ENCODE data around the gene PIK3R4.

PIK3R4 gene

GRCh38 chr3:130732501-130732900 lies 14.1 kb downstream of the PIK3R4 start:
- no peak for DNase-seq (ENCODE audit: low read depth)
- TF ChIP-seq, protein P1, sequence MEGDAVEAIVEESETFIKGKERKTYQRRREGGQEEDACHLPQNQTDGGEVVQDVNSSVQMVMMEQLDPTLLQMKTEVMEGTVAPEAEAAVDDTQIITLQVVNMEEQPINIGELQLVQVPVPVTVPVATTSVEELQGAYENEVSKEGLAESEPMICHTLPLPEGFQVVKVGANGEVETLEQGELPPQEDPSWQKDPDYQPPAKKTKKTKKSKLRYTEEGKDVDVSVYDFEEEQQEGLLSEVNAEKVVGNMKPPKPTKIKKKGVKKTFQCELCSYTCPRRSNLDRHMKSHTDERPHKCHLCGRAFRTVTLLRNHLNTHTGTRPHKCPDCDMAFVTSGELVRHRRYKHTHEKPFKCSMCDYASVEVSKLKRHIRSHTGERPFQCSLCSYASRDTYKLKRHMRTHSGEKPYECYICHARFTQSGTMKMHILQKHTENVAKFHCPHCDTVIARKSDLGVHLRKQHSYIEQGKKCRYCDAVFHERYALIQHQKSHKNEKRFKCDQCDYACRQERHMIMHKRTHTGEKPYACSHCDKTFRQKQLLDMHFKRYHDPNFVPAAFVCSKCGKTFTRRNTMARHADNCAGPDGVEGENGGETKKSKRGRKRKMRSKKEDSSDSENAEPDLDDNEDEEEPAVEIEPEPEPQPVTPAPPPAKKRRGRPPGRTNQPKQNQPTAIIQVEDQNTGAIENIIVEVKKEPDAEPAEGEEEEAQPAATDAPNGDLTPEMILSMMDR (IDR thresholded peaks at IDR 0.05; ENCODE audit: insufficient read depth, low read depth, low read length, missing control alignments): no peak
- no peak overlapping the region for H3K4me3 ChIP-seq (ENCODE audit: low read depth, low read length)

GRCh38 chr3:130731817-130732216 lies 14.8 kb downstream of the PIK3R4 start:
- TF ChIP-seq, protein P1 (IDR thresholded peaks at IDR 0.05; ENCODE audit: insufficient read depth, low read depth, low read length, missing control alignments): no peak
- DNase-seq (ENCODE audit: low read depth): no peak
- no peak overlapping the region for H3K4me3 ChIP-seq (ENCODE audit: low read depth, low read length)

GRCh38 chr3:130729154-130729553 lies 17.5 kb downstream of the PIK3R4 start:
- H3K4me3 ChIP-seq (ENCODE audit: low read depth, low read length): no peak overlapping the region
- TF ChIP-seq, protein P1 (IDR thresholded peaks at IDR 0.05; ENCODE audit: insufficient read depth, low read depth, low read length, missing control alignments): no peak
- no peak for DNase-seq (ENCODE audit: low read depth)

GRCh38 chr3:130728037-130728436 lies 18.6 kb downstream of the PIK3R4 start:
- no peak for DNase-seq (ENCODE audit: low read depth)
- TF ChIP-seq, protein P1 (IDR thresholded peaks at IDR 0.05; ENCODE audit: insufficient read depth, low read depth, low read length, missing control alignments): no peak
- no peak overlapping the region for H3K4me3 ChIP-seq (ENCODE audit: low read depth, low read length)

GRCh38 chr3:130725746-130726145 lies 20.9 kb downstream of the PIK3R4 start:
- no peak overlapping the region for H3K4me3 ChIP-seq (ENCODE audit: low read depth, low read length)
- TF ChIP-seq, protein P1 (IDR thresholded peaks at IDR 0.05; ENCODE audit: insufficient read depth, low read depth, low read length, missing control alignments): no peak
- DNase-seq (ENCODE audit: low read depth): no peak

GRCh38 chr3:130715616-130716015 lies 31.0 kb downstream of the PIK3R4 start:
- H3K4me3 ChIP-seq (ENCODE audit: low read depth, low read length): no peak overlapping the region
- DNase-seq (ENCODE audit: low read depth): no peak

More at GRCh38 chr3:130715616-130716015, 31.0 kb downstream of the PIK3R4 start:
- TF ChIP-seq, protein P1 (IDR thresholded peaks at IDR 0.05; ENCODE audit: insufficient read depth, low read depth, low read length, missing control alignments): no peak
